Fibroblast of the aortic adventitia (primary cell): ENCODE results near the gene ABCC10. TPM values are rescaled to one million over a fixed set of nuclear protein-coding genes. Genes with fewer than 3 reads are reported as not detected.

Experiments
- DNase-seq: peaks from one replicate; pipeline ENCODE4 v3.0.0-alpha.2; 2010; ENCODE audit warnings: low read depth
- H3K4me3 ChIP-seq: 2 replicates; pipeline ENCODE4 v1.5.1; 2011; ENCODE audit warnings: low read depth, mild to moderate bottlenecking, control low read depth, low read length, moderate library complexity
- CTCF ChIP-seq: IDR thresholded peaks from 2 replicates; pipeline ENCODE4 v1.5.1; 2011; ENCODE audit warnings: mild to moderate bottlenecking, low read length, control low read depth, inconsistent platforms; ENCODE audit not compliant: insufficient read depth
- total RNA-seq: library from RNA; depleted of rRNA; stranded (reverse); fragments of >200 nt; gene quantifications from 2 replicates; pipeline ENCODE4 v1.2.3, GENCODE V29; 2012; ENCODE audit warnings: low replicate concordance

Gene ABCC10
- total RNA-seq, 1 donor: 25.8 TPM

- no peak for TF ChIP-seq CTCF
- no peak overlapping the region for H3K4me3 ChIP-seq
- DNase-seq: no peak
Observed at GRCh38 chr6:43445576-43445975, 18.2 kb downstream of the ABCC10 start.

GRCh38 chr6:43447604-43448003 is 20.3 kb downstream of the ABCC10 start:
- H3K4me3 ChIP-seq: no peak overlapping the region
- DNase-seq: no peak
- no peak for TF ChIP-seq CTCF

GRCh38 chr6:43448916-43449315 is 21.6 kb downstream of the ABCC10 start:
- H3K4me3 ChIP-seq: no peak overlapping the region
- TF ChIP-seq CTCF: no peak
- DNase-seq: no peak

GRCh38 chr6:43450699-43451131 is 23.4 kb downstream of the ABCC10 start:
- DNase-seq: no peak
- H3K4me3 ChIP-seq: no peak overlapping the region
- no peak for TF ChIP-seq CTCF

- no peak overlapping the region for H3K4me3 ChIP-seq
- DNase-seq: no peak
- no peak for TF ChIP-seq CTCF
Observed at GRCh38 chr6:43451348-43451747, 24.0 kb downstream of the ABCC10 start.

- TF ChIP-seq CTCF: no peak
- H3K4me3 ChIP-seq: no peak overlapping the region
- DNase-seq: no peak
Observed at GRCh38 chr6:43451939-43452338, 24.6 kb downstream of the ABCC10 start.

GRCh38 chr6:43452896-43453295 is 25.6 kb downstream of the ABCC10 start:
- TF ChIP-seq CTCF: no peak
- no peak for DNase-seq
- no peak overlapping the region for H3K4me3 ChIP-seq
